Panc1 (cell line): ENCODE data around the gene SPTBN4. TPM values are rescaled to one million over a fixed set of nuclear protein-coding genes. Genes with fewer than 3 reads are reported as not detected.

Source experiments
- ATAC-seq: fragments of 200-7000 bp; cut with Tn5 transposase; 2 replicates; pipeline ENCODE4 v1.9.1; 2020; ENCODE audit warnings: mild to moderate bottlenecking, moderate library complexity
- BruUV-seq: library from RNA; stranded (reverse); fragments of 400-500 nt; replicated peaks from 2 replicates; lab custom pipeline; 2021; lab: Mats Ljungman, UMichigan
- CTCF ChIA-PET: fragments of 300-600 bp; sonication (Branson Sonifier 250); formaldehyde crosslinking; loops from one replicate; lab custom pipeline; 2022; ENCODE audit warnings: antibody characterized with exemption; lab: Charles Lee
- POLR2A ChIA-PET: fragments of 300-600 bp; sonication (Branson Sonifier 250); formaldehyde crosslinking; loops from one replicate; lab custom pipeline; 2022; ENCODE audit warnings: antibody characterized with exemption; lab: Charles Lee
- DNase-seq: peaks from one replicate; pipeline ENCODE4 v3.0.0-alpha.2; 2010; ENCODE audit warnings: low read depth, low spot score
- H3K27ac ChIP-seq: 2 replicates; pipeline ENCODE4 v1.5.1; 2011; ENCODE audit warnings: mild to moderate bottlenecking, low read length, inconsistent platforms
- H3K27me3 ChIP-seq: fragments of 200-500 bp; sonication (Bioruptor generic); 2 replicates; pipeline ENCODE4 v1.6.0; 2014; ENCODE audit warnings: low read length, inconsistent platforms; ENCODE audit not compliant: control insufficient read depth, insufficient read depth
- H3K36me3 ChIP-seq: fragments of 200-500 bp; sonication (Bioruptor generic); 2 replicates; pipeline ENCODE4 v1.5.1; 2014; ENCODE audit warnings: inconsistent platforms, mild to moderate bottlenecking, low read length, moderate library complexity; ENCODE audit not compliant: control insufficient read depth, insufficient read depth
- H3K4me1 ChIP-seq: 2 replicates; pipeline ENCODE4 v1.5.1; 2011; ENCODE audit warnings: inconsistent platforms, mild to moderate bottlenecking, low read length, moderate library complexity; ENCODE audit not compliant: control insufficient read depth, insufficient read depth
- H3K4me3 ChIP-seq, 2 experiments: 2 replicates each; pipeline ENCODE4 v1.5.1; 2011 to 2012; ENCODE audit warnings: low read depth in 2 of 2, low read length in 2 of 2, mild to moderate bottlenecking in 2 of 2, inconsistent platforms in 1 of 2, moderate library complexity in 1 of 2
- H3K9me3 ChIP-seq: fragments of 200-500 bp; sonication (Bioruptor generic); 2 replicates; pipeline ENCODE4 v1.5.1; 2014; ENCODE audit warnings: low read depth, mild to moderate bottlenecking, inconsistent platforms, low read length, moderate library complexity; ENCODE audit not compliant: control insufficient read depth, insufficient read depth
- POLR2AphosphoS5 ChIP-seq: IDR thresholded peaks from 2 replicates; pipeline ENCODE4 v1.6.1; 2012; ENCODE audit warnings: mild to moderate bottlenecking, low read depth, low read length, moderate library complexity
- SIN3A ChIP-seq: IDR thresholded peaks from 2 replicates; pipeline ENCODE4 v1.6.1; 2012; ENCODE audit warnings: low read depth, mild to moderate bottlenecking, low read length, moderate library complexity, borderline replicate concordance; ENCODE audit not compliant: insufficient read depth
- TCF7L2 ChIP-seq: IDR thresholded peaks from 2 replicates; pipeline ENCODE4 v1.6.1; 2011; ENCODE audit warnings: mild to moderate bottlenecking, low read depth, low read length, inconsistent platforms
- in situ Hi-C: cut with HindIII; loops from 2 replicates; pipeline ENCODE4 v1.10.0; 2016; ENCODE audit warnings: low sequenced_read_pairs, low pct_unique_long_range_greater_than_20kb
- intact Hi-C: fragments of 100-400 bp; cut with micrococcal nuclease; formaldehyde crosslinking; loops from one replicate; pipeline ENCODE4 v1.10.0; 2022; ENCODE audit not compliant: unreplicated experiment
- total RNA-seq: library from RNA; stranded (reverse); gene quantifications from one replicate; pipeline ENCODE4 v1.2.1, GENCODE V29; 2021; ENCODE audit not compliant: unreplicated experiment
- TF ChIP-seq, protein P1 (sequence below), 2 experiments: IDR thresholded peaks; 2 replicates each; pipeline ENCODE4 v1.6.1; 2011 to 2012; ENCODE audit warnings: low read depth in 2 of 2, control low read depth in 1 of 2, low read length in 1 of 2, mild to moderate bottlenecking in 1 of 2, moderate library complexity in 1 of 2; ENCODE audit not compliant: insufficient read depth in 1 of 2
- TF ChIP-seq, protein P2 (sequence below): fragments of 450-650 bp; IDR thresholded peaks from 2 replicates; pipeline ENCODE4 v1.5.1; 2017; ENCODE audit warnings: mild to moderate bottlenecking

Gene SPTBN4
- total RNA-seq, 1 experiment from 2014 or later = 1.2 TPM

DNA sequence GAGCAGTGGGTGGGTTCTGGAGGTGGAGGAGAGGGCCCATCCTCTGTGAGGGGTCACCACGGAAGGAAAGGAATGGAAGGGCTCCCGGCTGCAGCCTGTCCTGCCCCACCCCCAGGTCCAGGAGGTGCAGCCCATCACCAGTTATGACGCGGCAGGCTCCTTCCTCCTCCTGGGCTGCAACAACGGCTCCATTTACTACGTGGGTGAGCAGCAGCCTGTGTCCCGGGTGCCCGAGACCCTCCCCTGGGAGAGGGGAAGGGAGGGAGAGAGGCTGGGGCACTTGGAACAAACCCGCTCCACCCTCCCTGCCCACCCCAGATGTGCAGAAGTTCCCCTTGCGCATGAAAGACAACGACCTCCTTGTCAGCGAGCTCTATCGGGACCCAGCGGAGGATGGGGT is 116.5 kb downstream of the SPTBN4 start:
- Histone ChIP-seq H3K4me1 (no peaks in the 10 kb centered on the region), H3K9me3 (no peaks in the 10 kb centered on the region), H3K36me3 (no peaks in the 10 kb centered on the region), H3K27ac (no peak overlapping the region), H3K4me3 (no peak overlapping the region), H3K27me3 (no peaks in the 10 kb centered on the region)
- TF ChIP-seq SIN3A = no peak
- no peak for TF ChIP-seq TCF7L2
- TF ChIP-seq, protein P1, sequence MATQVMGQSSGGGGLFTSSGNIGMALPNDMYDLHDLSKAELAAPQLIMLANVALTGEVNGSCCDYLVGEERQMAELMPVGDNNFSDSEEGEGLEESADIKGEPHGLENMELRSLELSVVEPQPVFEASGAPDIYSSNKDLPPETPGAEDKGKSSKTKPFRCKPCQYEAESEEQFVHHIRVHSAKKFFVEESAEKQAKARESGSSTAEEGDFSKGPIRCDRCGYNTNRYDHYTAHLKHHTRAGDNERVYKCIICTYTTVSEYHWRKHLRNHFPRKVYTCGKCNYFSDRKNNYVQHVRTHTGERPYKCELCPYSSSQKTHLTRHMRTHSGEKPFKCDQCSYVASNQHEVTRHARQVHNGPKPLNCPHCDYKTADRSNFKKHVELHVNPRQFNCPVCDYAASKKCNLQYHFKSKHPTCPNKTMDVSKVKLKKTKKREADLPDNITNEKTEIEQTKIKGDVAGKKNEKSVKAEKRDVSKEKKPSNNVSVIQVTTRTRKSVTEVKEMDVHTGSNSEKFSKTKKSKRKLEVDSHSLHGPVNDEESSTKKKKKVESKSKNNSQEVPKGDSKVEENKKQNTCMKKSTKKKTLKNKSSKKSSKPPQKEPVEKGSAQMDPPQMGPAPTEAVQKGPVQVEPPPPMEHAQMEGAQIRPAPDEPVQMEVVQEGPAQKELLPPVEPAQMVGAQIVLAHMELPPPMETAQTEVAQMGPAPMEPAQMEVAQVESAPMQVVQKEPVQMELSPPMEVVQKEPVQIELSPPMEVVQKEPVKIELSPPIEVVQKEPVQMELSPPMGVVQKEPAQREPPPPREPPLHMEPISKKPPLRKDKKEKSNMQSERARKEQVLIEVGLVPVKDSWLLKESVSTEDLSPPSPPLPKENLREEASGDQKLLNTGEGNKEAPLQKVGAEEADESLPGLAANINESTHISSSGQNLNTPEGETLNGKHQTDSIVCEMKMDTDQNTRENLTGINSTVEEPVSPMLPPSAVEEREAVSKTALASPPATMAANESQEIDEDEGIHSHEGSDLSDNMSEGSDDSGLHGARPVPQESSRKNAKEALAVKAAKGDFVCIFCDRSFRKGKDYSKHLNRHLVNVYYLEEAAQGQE (IDR thresholded peaks at IDR 0.05; ENCODE audit: insufficient read depth in 1 of 2, low read depth in 2 of 2, low read length in 1 of 2) = no peak
- no peak for TF ChIP-seq POLR2AphosphoS5
- TF ChIP-seq, protein P2, sequence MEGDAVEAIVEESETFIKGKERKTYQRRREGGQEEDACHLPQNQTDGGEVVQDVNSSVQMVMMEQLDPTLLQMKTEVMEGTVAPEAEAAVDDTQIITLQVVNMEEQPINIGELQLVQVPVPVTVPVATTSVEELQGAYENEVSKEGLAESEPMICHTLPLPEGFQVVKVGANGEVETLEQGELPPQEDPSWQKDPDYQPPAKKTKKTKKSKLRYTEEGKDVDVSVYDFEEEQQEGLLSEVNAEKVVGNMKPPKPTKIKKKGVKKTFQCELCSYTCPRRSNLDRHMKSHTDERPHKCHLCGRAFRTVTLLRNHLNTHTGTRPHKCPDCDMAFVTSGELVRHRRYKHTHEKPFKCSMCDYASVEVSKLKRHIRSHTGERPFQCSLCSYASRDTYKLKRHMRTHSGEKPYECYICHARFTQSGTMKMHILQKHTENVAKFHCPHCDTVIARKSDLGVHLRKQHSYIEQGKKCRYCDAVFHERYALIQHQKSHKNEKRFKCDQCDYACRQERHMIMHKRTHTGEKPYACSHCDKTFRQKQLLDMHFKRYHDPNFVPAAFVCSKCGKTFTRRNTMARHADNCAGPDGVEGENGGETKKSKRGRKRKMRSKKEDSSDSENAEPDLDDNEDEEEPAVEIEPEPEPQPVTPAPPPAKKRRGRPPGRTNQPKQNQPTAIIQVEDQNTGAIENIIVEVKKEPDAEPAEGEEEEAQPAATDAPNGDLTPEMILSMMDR = no peak
- DNase-seq (no peak), ATAC-seq (no peak)
- BruUV-seq = no TSS peak
- in situ Hi-C loops (no loop called here), intact Hi-C loops (no loop called here)
- POLR2A ChIA-PET = interaction anchor here (0.7 kb wide), 1 partner anchor 12 kb away, joined by 8 read pairs; no protein-coding TSS in a partner anchor
- CTCF ChIA-PET = no interaction called here

DNA sequence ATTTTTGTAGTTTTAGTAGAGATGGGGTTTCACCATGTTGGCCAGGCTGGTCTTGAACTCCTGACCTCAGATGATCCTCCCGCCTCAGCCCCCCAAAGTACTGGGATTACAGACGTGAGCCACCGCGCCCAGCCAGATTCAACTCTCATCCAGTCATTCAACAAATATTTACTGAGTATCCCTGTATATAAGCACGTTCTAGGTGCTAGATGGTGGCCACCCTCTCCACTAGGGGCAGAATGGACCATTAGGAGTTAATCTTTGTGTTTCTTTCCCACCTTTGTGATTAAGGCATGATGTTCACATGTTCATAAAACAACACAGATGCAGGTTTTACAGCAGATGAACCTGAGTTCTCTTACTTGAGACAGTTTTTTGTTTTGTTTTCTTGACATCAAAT is 117.2 kb downstream of the SPTBN4 start:
- ATAC-seq (0 out of 2 replicates have a peak, but pooled peaks have one; percentile 55), DNase-seq (no peak)
- H3K27ac ChIP-seq = no peak overlapping the region
- TF ChIP-seq, protein P2 = no peak; the same call in 1 of the 2 replicates
- TF ChIP-seq POLR2AphosphoS5 (no peak), TCF7L2 (no peak), SIN3A (no peak)
- TF ChIP-seq, protein P1 (IDR thresholded peaks at IDR 0.05; ENCODE audit: insufficient read depth in 1 of 2, low read depth in 2 of 2, low read length in 1 of 2) = no peak
- H3K9me3 ChIP-seq = no peaks in the 10 kb centered on the region
- intact Hi-C loops (no loop called here), in situ Hi-C loops (no loop called here)
- ChIA-PET CTCF (no interaction called here), POLR2A (interaction anchor here (0.7 kb wide), 1 partner anchor 13 kb away, joined by 8 read pairs; no protein-coding TSS in a partner anchor)
- no peak overlapping the region for H3K4me3 ChIP-seq
- H3K4me1 ChIP-seq = no peaks in the 10 kb centered on the region
- BruUV-seq = no TSS peak
- no peaks in the 10 kb centered on the region for H3K27me3 ChIP-seq
- H3K36me3 ChIP-seq = no peaks in the 10 kb centered on the region
